Activated T-helper 9 cell treated with anti-CD3 and anti-CD28 coated beads, Interleukin-2, amount 50 U/mL, for 16 hours (primary cell): ENCODE results near the gene LSM3.
"Not testable (repeated sequence)": the region's sequence is repeated elsewhere in the genome, so short reads cannot be mapped to it uniquely, and the experiment has no call there.

Source experiments
- DNase-seq: peaks from one replicate; pipeline ENCODE4 v3.0.0-alpha.2; 2020; ENCODE audit warnings: low read depth

Gene LSM3

DNA sequence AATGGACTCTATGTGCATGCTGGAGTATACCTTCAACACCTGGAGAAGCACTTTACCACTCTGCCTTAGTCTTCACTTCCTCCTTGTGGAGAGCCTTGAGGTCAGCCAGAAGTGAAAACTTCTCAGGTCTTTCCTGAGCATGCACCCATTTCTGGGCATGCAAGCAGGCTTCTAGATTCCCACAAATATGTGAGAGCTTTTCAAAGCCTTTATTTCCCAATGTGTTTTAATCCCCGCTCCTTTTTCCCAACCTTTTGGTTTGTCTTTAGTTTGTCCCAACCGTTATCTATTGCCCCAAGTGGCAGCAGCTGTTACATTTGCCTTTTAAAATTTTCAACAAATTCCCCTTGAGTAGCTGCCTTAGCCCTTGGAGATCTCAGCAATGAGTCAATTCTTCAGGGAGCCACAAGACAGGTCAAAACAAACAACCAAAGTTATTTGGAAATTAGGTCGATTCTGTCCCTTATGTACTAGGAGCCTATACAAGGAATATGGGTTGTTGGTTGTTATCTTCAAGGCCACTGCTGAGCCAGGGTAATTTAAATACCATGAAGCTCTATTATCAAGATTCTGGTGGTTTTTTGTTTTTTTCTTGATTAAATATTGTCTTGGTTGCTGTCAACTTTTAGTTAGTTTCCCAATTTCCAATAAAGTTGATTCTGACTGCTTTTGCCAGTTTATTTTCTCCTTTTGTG lies 44.4 kb downstream of the LSM3 start:
- DNase-seq: no peak

- no peak for DNase-seq
Measured at GRCh38 chr3:14223595-14223994, 45.0 kb downstream of the LSM3 start.

- no peak for DNase-seq
Measured at GRCh38 chr3:14224895-14225294, 46.3 kb downstream of the LSM3 start.

- DNase-seq: no peak
Measured at GRCh38 chr3:14225421-14225820, 46.8 kb downstream of the LSM3 start.

GRCh38 chr3:14226351-14226750 lies 47.7 kb downstream of the LSM3 start:
- not testable (repeated sequence) for DNase-seq

GRCh38 chr3:14227856-14228255 lies 49.2 kb downstream of the LSM3 start:
- DNase-seq: no peak

DNA sequence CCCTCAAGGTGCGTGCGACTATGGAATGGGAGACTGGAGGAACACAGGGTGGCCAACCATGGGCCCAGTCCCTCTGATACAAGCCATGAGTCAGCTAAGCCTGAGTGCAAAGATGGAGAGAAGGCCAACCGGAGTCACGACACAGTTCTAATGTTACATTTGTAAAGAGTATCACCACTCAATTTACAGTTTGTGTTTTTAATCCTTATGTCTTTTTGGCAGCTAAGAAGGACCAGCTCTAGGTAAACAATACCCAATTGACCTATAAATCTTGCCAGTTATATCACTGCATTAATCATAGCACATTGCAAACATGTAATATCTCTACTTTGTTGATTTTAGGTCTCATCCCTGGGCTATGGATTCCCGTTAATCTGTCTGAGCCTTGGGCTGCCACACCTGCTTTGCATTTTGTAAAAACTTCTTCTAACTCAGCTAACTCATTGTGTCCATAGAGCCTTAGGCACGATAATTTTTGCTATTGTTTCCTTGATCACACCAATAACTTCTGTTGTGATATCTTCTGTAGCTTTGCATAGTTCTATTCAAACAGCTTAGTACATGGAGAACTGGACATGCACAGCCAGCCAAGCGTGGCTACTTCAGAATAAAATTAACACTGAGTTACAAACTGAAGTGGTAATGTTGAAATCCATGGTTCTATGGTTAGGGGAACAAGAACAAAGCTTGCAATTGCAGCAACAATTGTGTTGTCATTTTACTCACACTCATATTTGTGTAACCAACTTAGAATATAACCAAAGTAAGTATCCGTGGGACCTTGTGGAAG lies 50.3 kb downstream of the LSM3 start:
- no peak for DNase-seq

DNA sequence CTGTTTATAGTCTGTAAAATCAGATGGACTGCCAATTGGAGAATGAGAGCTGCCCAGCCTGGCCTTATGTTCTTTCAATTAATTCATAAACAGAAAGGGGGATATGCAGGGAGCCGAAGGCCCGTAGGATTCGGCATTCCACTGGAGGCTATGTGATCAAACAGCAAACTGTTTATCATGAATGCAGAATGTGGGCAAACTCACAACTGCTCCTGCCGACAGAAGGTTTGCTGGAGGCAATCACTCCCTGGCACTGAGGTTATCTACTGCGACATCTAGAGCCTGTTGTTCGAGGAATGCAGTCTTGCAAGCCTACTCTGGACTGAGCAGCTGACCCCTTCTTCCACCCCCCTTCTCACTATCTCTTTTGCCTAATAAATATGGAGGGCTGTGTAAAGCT lies 51.1 kb downstream of the LSM3 start:
- DNase-seq: not testable (repeated sequence)

GRCh38 chr3:14230729-14231128 lies 52.1 kb downstream of the LSM3 start:
- DNase-seq: no peak

GRCh38 chr3:14231145-14231990 lies 52.8 kb downstream of the LSM3 start:
- DNase-seq: no peak

- DNase-seq: no peak
Measured at GRCh38 chr3:14231998-14232501, 53.4 kb downstream of the LSM3 start.

GRCh38 chr3:14234251-14235002 lies 55.8 kb downstream of the LSM3 start:
- DNase-seq: no peak

GRCh38 chr3:14235003-14235911 lies 56.6 kb downstream of the LSM3 start:
- no peak for DNase-seq

GRCh38 chr3:14235912-14236295 lies 57.3 kb downstream of the LSM3 start:
- DNase-seq: no peak

DNA sequence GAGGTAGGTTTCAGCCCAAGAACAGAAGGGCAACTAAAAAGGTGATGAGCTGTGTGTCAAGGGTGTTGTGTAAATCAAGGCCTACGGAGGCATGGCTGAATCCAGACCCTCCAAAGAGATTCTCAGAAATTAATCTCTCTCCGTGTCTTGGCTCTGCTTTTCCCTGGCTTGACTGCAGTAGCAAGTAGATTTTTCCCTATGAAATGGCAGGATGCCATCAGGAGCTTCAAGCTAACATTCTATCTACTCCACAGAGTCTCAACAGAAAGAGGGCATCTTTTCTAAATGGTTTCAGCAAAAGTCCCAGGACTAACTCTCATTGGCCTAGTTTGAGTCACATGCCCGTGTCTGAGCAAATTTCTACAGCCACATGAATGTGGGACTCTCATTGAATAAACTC lies 58.3 kb downstream of the LSM3 start:
- no peak for DNase-seq

DNA sequence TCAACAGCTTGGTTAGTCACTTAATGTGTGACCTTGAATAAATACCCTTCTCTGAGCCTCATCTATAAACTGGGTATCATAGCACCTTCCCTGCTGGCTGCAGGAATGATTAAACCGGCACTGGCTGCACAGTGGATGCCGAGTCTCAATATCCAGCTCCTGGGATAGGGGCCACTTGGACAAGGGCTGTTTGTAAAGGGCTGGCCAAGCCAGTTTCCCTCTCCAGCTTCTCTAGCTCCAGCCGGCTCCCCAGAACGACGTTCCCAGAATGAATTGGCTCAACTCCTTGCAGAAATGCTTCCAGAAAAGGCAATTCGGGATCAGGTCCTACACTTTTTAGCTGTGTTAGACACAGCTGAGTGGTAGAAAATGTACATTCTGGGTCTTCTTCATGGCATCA lies 58.8 kb downstream of the LSM3 start:
- DNase-seq: no peak

GRCh38 chr3:14238356-14238755 lies 59.7 kb downstream of the LSM3 start:
- no peak for DNase-seq

GRCh38 chr3:14238930-14239329 lies 60.3 kb downstream of the LSM3 start:
- no peak for DNase-seq

DNA sequence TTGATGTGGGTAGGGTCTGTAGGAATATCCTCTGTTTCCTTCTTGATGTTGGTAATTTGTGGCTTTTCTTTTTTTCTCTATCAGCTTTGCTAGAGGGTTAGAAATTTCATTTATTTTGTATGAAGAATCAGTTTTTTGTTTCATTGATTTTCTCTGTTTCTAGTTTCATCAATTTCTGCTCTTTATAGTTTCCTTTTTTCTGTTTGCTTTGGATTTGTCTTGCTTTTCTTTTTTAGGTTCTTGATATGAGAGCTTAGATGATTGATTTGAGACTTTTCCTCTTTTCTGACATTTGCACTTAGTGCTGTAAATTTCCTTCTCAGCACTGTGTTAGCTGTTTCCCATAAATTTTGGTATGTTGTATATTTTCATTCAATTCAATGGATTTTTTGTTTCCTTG lies 61.3 kb downstream of the LSM3 start:
- DNase-seq: no peak

DNA sequence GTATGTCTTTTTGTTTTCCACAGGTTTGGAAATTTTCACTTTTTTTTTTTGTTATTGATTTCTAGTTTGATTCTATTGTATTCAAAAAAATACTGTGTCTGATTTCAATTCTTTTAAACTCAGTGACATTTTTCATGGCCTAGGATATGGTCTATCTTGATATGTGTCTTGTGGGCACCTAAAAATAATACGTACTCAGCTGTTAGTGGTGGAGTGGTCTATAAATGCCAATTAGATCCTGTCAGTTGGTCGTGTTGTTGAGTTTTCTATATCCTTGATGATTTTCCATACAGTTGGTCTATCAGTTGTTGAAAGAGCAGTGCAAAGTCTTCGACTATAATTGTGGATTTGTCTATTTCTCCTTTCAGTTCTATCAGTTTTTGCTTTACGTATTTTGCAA lies 61.7 kb downstream of the LSM3 start:
- DNase-seq: no peak

DNA sequence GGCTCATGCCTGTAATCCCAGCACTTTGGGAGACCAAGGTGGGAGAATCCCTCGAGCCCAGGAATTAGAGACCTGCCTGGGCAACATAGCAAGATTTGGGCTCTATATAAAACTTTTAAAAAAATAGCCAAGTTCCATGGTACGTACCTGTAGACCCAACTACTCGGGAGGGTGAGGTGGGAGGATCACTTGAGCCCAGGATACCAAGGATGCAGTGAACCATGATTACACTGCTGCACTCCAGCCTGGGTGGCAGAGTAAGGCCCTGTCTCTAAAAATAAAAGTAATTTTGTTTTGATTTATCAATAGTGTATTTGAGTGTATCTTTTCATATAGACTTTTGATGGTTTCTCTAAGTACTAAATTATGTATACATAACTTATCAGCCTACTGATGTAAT lies 63.1 kb downstream of the LSM3 start:
- no peak for DNase-seq
